Measurements from ENCODE around the gene LARGE1.

- no peak for TF ChIP-seq POLR2AphosphoS5 (IDR thresholded peaks at IDR 0.05; ENCODE audit: low read depth, low read length)
- no peak for TF ChIP-seq EZH2 (IDR thresholded peaks at IDR 0.05)
- TF ChIP-seq, protein P1, sequence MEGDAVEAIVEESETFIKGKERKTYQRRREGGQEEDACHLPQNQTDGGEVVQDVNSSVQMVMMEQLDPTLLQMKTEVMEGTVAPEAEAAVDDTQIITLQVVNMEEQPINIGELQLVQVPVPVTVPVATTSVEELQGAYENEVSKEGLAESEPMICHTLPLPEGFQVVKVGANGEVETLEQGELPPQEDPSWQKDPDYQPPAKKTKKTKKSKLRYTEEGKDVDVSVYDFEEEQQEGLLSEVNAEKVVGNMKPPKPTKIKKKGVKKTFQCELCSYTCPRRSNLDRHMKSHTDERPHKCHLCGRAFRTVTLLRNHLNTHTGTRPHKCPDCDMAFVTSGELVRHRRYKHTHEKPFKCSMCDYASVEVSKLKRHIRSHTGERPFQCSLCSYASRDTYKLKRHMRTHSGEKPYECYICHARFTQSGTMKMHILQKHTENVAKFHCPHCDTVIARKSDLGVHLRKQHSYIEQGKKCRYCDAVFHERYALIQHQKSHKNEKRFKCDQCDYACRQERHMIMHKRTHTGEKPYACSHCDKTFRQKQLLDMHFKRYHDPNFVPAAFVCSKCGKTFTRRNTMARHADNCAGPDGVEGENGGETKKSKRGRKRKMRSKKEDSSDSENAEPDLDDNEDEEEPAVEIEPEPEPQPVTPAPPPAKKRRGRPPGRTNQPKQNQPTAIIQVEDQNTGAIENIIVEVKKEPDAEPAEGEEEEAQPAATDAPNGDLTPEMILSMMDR (IDR thresholded peaks at IDR 0.05 in 2 of 3, conservative IDR thresholded peaks at IDR 0.05 in 1 of 3; ENCODE audit: borderline replicate concordance in 1 of 3, insufficient read depth in 1 of 3, low read depth in 2 of 3, low read length in 2 of 3): no peak
- TF ChIP-seq POLR2A (IDR thresholded peaks at IDR 0.05; ENCODE audit: borderline replicate concordance, extremely low read depth, insufficient read depth, insufficient read length): no peak
- no peak for TF ChIP-seq RAD21 (IDR thresholded peaks at IDR 0.05; ENCODE audit: low read depth)
- TF ChIP-seq, protein P2, sequence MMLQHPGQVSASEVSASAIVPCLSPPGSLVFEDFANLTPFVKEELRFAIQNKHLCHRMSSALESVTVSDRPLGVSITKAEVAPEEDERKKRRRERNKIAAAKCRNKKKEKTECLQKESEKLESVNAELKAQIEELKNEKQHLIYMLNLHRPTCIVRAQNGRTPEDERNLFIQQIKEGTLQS (IDR thresholded peaks at IDR 0.05): no peak
- no peak for TF ChIP-seq EGR1 (IDR thresholded peaks at IDR 0.05; ENCODE audit: low read depth)
- no peak for TF ChIP-seq SP1 (IDR thresholded peaks at IDR 0.05; ENCODE audit: low read depth)
- TF ChIP-seq ZNF274 (IDR thresholded peaks at IDR 0.05; ENCODE audit: low read depth, low read length): no peak
These were observed 13.8 kb downstream of the LARGE1 start for GRCh38 chr22:33906475-33906874.
